K562 (cell line): Measurements from ENCODE around the gene CXCL6. TPM values are rescaled to one million over a fixed set of nuclear protein-coding genes. Genes with fewer than 3 reads are reported as not detected.

Experiments used
- ATAC-seq: fragments of 200-7000 bp; cut with Tn5 transposase; 3 replicates; pipeline ENCODE4 v1.9.1; 2020; ENCODE audit warnings: moderate library complexity
- BruUV-seq: library from RNA; stranded (reverse); fragments of 400-500 nt; replicated peaks from 2 replicates; lab custom pipeline; 2021; lab: Mats Ljungman, UMichigan
- CTCF ChIA-PET: fragments of 300-600 bp; formaldehyde crosslinking; extraction: SDS; loops from one replicate; lab custom pipeline; 2021; ENCODE audit warnings: low intra/inter-chr PET ratio; lab: Yijun Ruan, JAX
- POLR2A ChIA-PET: fragments of 300-600, 350-650 bp; sonication (Branson Sonifier 250); formaldehyde crosslinking; extraction: SDS; loops from one replicate; lab custom pipeline; 2021; ENCODE audit warnings: antibody characterized with exemption, inconsistent platforms; lab: Yijun Ruan, JAX
- DNase-seq, 4 experiments: peaks; one replicate each; pipeline versions ENCODE4 v3.0.0 to v3.0.0-alpha.2; 2011 to 2018; ENCODE audit warnings: low spot score in 3 of 4, mixed read lengths in 3 of 4; ENCODE audit errors: extremely low read depth in 1 of 4
- FAIRE-seq: peaks from 2 replicates; lab custom pipeline; 2011; peaks lifted over from hg19 to GRCh38; lab: Jason Lieb, UNC
- H2AFZ ChIP-seq: 2 replicates; pipeline ENCODE4 v1.6.0; 2011; ENCODE audit warnings: low read depth, low read length, control low read depth, inconsistent platforms
- H3K27ac ChIP-seq: fragments of 200-600 bp; 3 replicates; pipeline ENCODE4 v1.8.0; 2011; ENCODE audit warnings: low read depth, mild to moderate bottlenecking, control low read depth, inconsistent platforms, low read length, moderate library complexity, mixed read lengths; ENCODE audit errors: extremely low read depth
- H3K27me3 ChIP-seq, 2 experiments: fragments of 300-600 bp in 1 of 2; 2 replicates in 1 of 2; 3 replicates in 1 of 2; pipeline versions ENCODE4 v1.6.0 to v1.8.0; 2011; ENCODE audit warnings: inconsistent platforms in 2 of 2, low read length in 2 of 2, mild to moderate bottlenecking in 1 of 2, mixed read lengths in 1 of 2, moderate library complexity in 1 of 2; ENCODE audit not compliant: control insufficient read depth in 2 of 2, insufficient read depth in 2 of 2
- H3K36me3 ChIP-seq: fragments of 300-600 bp; 3 replicates; pipeline ENCODE4 v1.8.0; 2011; ENCODE audit warnings: mild to moderate bottlenecking, low read length, inconsistent platforms; ENCODE audit not compliant: control insufficient read depth, insufficient read depth
- H3K4me1 ChIP-seq, 2 experiments: fragments of 200-600 bp in 1 of 2; replicated peaks in 1 of 2; 2 replicates in 1 of 2; 3 replicates in 1 of 2; pipeline versions ENCODE4 v1.5.1 to v1.8.0; 2011; ENCODE audit warnings: inconsistent platforms in 2 of 2, low read length in 2 of 2, mild to moderate bottlenecking in 1 of 2, mixed read lengths in 1 of 2, moderate library complexity in 1 of 2; ENCODE audit not compliant: control insufficient read depth in 2 of 2, insufficient read depth in 2 of 2
- H3K4me2 ChIP-seq: 2 replicates; pipeline ENCODE4 v1.6.1; 2011; ENCODE audit warnings: low read length, control low read depth, inconsistent platforms, mixed read lengths; ENCODE audit not compliant: insufficient read depth
- H3K4me3 ChIP-seq: fragments of 200-600 bp; sonication (generic), shearing (Covaris generic); 2 replicates; pipeline ENCODE4 v1.5.1; 2016; ENCODE audit warnings: control low read depth, inconsistent platforms
- H3K79me2 ChIP-seq: fragments of 200-600 bp; 3 replicates; pipeline ENCODE4 v1.8.0; 2011; ENCODE audit warnings: low read length, inconsistent platforms; ENCODE audit not compliant: control insufficient read depth, insufficient read depth
- H3K9ac ChIP-seq, 2 experiments: 2 replicates each; pipeline versions ENCODE4 v1.6.0 to v1.6.1; 2011; ENCODE audit warnings: low read depth in 2 of 2, low read length in 2 of 2, control low read depth in 1 of 2, inconsistent platforms in 1 of 2, mild to moderate bottlenecking in 1 of 2, mixed read lengths in 1 of 2; ENCODE audit not compliant: insufficient read depth in 1 of 2
- H3K9me1 ChIP-seq: one replicate; pipeline ENCODE4 v1.6.0; 2011; ENCODE audit warnings: inconsistent platforms, mild to moderate bottlenecking, low read length, moderate library complexity; ENCODE audit not compliant: control insufficient read depth, insufficient read depth
- H3K9me3 ChIP-seq: replicated peaks from 2 replicates; pipeline ENCODE4 v1.5.1; 2011; ENCODE audit warnings: low read depth, low read length, inconsistent platforms; ENCODE audit not compliant: control insufficient read depth, insufficient read depth
- H4K20me1 ChIP-seq: replicated peaks from 2 replicates; pipeline ENCODE4 v1.6.1; 2011; ENCODE audit warnings: low read length, inconsistent platforms, mixed read lengths; ENCODE audit not compliant: control insufficient read depth, insufficient read depth
- ARID1B ChIP-seq: fragments of 450-650 bp; IDR thresholded peaks from 2 replicates; pipeline ENCODE4 v1.6.1; 2016; ENCODE audit warnings: antibody characterized with exemption, mild to moderate bottlenecking, inconsistent platforms
- BCOR ChIP-seq: fragments of 450-650 bp; IDR thresholded peaks from 2 replicates; pipeline ENCODE4 v1.6.1; 2016
- C11orf30 ChIP-seq: fragments of 450-650 bp; IDR thresholded peaks from 2 replicates; pipeline ENCODE4 v1.6.1; 2016; ENCODE audit warnings: low read depth, mild to moderate bottlenecking
- CCNT2 ChIP-seq: IDR thresholded peaks from 2 replicates; pipeline ENCODE4 v1.6.1; 2011; ENCODE audit warnings: borderline replicate concordance, low read depth, mild to moderate bottlenecking, moderate library complexity, mixed read lengths, low read length; ENCODE audit not compliant: insufficient read length; ENCODE audit errors: extremely low read depth
- EGR1 ChIP-seq: fragments of 450-650 bp; conservative IDR thresholded peaks from 2 replicates; pipeline ENCODE4 v1.6.1; 2017; ENCODE audit warnings: mild to moderate bottlenecking
- FOXA3 ChIP-seq, 2 experiments: fragments of 450-650 bp in 1 of 2; sonication (generic) in 1 of 2; formaldehyde crosslinking; IDR thresholded peaks in 1 of 2; conservative IDR thresholded peaks in 1 of 2; 2 replicates each; pipeline versions ENCODE4 v1.4.0 to v1.8.0; 2020 to 2022; ENCODE audit warnings: mild to moderate bottlenecking in 2 of 2, missing genetic modification reagents in 1 of 2
- HMG20B ChIP-seq: fragments of 250-450 bp; sonication (Bioruptor Pico); IDR thresholded peaks from 2 replicates; pipeline ENCODE4 v1.5.0; 2021; ENCODE audit warnings: mild to moderate bottlenecking
- HNRNPK ChIP-seq: fragments of 200-400 bp; formaldehyde crosslinking; IDR thresholded peaks from one replicate; pipeline ENCODE4 v1.6.1; 2018; ENCODE audit warnings: mild to moderate bottlenecking, low read depth, low read length; ENCODE audit not compliant: poor library complexity, severe bottlenecking
- MEIS2 ChIP-seq: fragments of 450-650 bp; IDR thresholded peaks from 2 replicates; pipeline ENCODE4 v1.6.1; 2014; ENCODE audit warnings: mild to moderate bottlenecking; ENCODE audit not compliant: partially characterized antibody
- PCBP2 ChIP-seq: fragments of 200-400 bp; formaldehyde crosslinking; IDR thresholded peaks from 2 replicates; pipeline ENCODE4 v1.6.1; 2018; ENCODE audit warnings: low read length, low read depth, mild to moderate bottlenecking, moderate library complexity; ENCODE audit not compliant: poor library complexity, severe bottlenecking
- POLR2A ChIP-seq: fragments of 450-650 bp; conservative IDR thresholded peaks from 2 replicates; pipeline ENCODE4 v1.6.1; 2016
- POLR2G ChIP-seq: fragments of 200-400 bp; formaldehyde crosslinking; IDR thresholded peaks from 2 replicates; pipeline ENCODE4 v1.6.1; 2017; ENCODE audit warnings: low read depth, mild to moderate bottlenecking, antibody characterized with exemption, low read length, moderate library complexity
- RBFOX2 ChIP-seq: fragments of 200-400 bp; formaldehyde crosslinking; IDR thresholded peaks from 2 replicates; pipeline ENCODE4 v1.6.1; 2017; ENCODE audit warnings: low read depth, mild to moderate bottlenecking, low read length, moderate library complexity
- SAP30 ChIP-seq: fragments of 200-600 bp; sonication (generic); IDR thresholded peaks from 2 replicates; pipeline ENCODE4 v1.6.1; 2012; ENCODE audit warnings: borderline replicate concordance, low read depth, mild to moderate bottlenecking, moderate library complexity, low read length, control low read depth, inconsistent platforms; ENCODE audit not compliant: insufficient read depth, poor library complexity, severe bottlenecking
- STAT5B ChIP-seq: fragments of 250-450 bp; sonication (Bioruptor Pico); IDR thresholded peaks from 2 replicates; pipeline ENCODE4 v1.8.0; 2021; ENCODE audit warnings: mild to moderate bottlenecking, inconsistent platforms
- TCF3 ChIP-seq: sonication (generic); formaldehyde crosslinking; IDR thresholded peaks from 2 replicates; pipeline ENCODE4 v1.4.0; 2020; ENCODE audit warnings: mild to moderate bottlenecking, missing genetic modification reagents
- TCF7 ChIP-seq: sonication (generic); IDR thresholded peaks from 2 replicates; pipeline ENCODE4 v1.6.1; 2016; ENCODE audit warnings: antibody characterized with exemption, borderline replicate concordance
- THRAP3 ChIP-seq: fragments of 450-650 bp; IDR thresholded peaks from 2 replicates; pipeline ENCODE4 v1.6.1; 2016; ENCODE audit warnings: mild to moderate bottlenecking, inconsistent platforms, borderline replicate concordance
- USF1 ChIP-seq: sonication (generic); formaldehyde crosslinking; IDR thresholded peaks from 2 replicates; pipeline ENCODE4 v1.9.0; 2022; ENCODE audit warnings: mild to moderate bottlenecking, missing genetic modification reagents
- WHSC1 ChIP-seq: IDR thresholded peaks from one replicate; pipeline ENCODE4 v1.6.1; 2012; ENCODE audit warnings: low read length, control low read depth, inconsistent platforms
- YBX1 ChIP-seq: fragments of 450-650 bp; IDR thresholded peaks from 2 replicates; pipeline ENCODE4 v1.7.1; 2016; ENCODE audit warnings: mild to moderate bottlenecking
- ZNF174 ChIP-seq: fragments of 250-450 bp; sonication (Bioruptor Pico); IDR thresholded peaks from 2 replicates; pipeline ENCODE4 v1.4.0; 2020; ENCODE audit warnings: mild to moderate bottlenecking
- ZNF695 ChIP-seq: fragments of 450-650 bp; formaldehyde crosslinking; IDR thresholded peaks from 2 replicates; pipeline ENCODE4 v1.4.0; 2020; ENCODE audit warnings: mild to moderate bottlenecking, moderate library complexity
- in situ Hi-C: fragments of 300-500 bp; cut with MboI; formaldehyde crosslinking; loops from 4 replicates; pipeline ENCODE4 v1.15.0; 2018; ENCODE audit warnings: inconsistent platforms, mixed read lengths
- intact Hi-C: fragments of 100-400 bp; cut with micrococcal nuclease; formaldehyde crosslinking; loops from 2 replicates; pipeline ENCODE4 v1.14.2; 2022
- polyA plus RNA-seq, 8 experiments: library from polyadenylated mRNA; depleted of rRNA in 4 of 8; stranded (reverse) in 5 of 8; unstranded in 3 of 8; fragments of >200 nt; fragmentation: Nextera tagmentation in 2 of 8; fragmentation: Illumina TruSeq in 1 of 8; extraction: Ambion mirVana in 2 of 8; extraction: Trizol in 1 of 8; gene quantifications; 2 replicates each; pipeline versions ENCODE4 v1.2.1 to v1.2.3, GENCODE V29; 2011 to 2014; ENCODE audit warnings: inconsistent platforms in 1 of 8, missing spikeins in 1 of 8
- total RNA-seq, 7 experiments: library from RNA; depleted of rRNA in 6 of 7; stranded (reverse); fragments of >200 nt in 6 of 7; fragmentation: Illumina TruSeq in 2 of 7; extraction: Trizol in 2 of 7; gene quantifications; 2 replicates each; pipeline versions ENCODE4 v1.2.1 to v1.2.3, GENCODE V29; 2011 to 2021; ENCODE audit warnings: low replicate concordance in 1 of 7
- TF ChIP-seq, protein P1 (sequence below), 2 experiments: IDR thresholded peaks; 2 replicates each; pipeline ENCODE4 v1.6.1; 2011; ENCODE audit warnings: borderline replicate concordance in 1 of 2, control low read depth in 1 of 2, low read depth in 1 of 2, low read length in 1 of 2, mild to moderate bottlenecking in 1 of 2, mixed read lengths in 1 of 2, moderate library complexity in 1 of 2; ENCODE audit not compliant: insufficient read depth in 1 of 2, insufficient read length in 1 of 2, poor library complexity in 1 of 2, severe bottlenecking in 1 of 2; ENCODE audit errors: extremely low read depth in 1 of 2

Gene CXCL6
- total and polyA plus RNA-seq, 9 of the 15 experiments (the other 6 are each of a cell fraction or from before 2014, with no cell fraction given): not detected

DNA sequence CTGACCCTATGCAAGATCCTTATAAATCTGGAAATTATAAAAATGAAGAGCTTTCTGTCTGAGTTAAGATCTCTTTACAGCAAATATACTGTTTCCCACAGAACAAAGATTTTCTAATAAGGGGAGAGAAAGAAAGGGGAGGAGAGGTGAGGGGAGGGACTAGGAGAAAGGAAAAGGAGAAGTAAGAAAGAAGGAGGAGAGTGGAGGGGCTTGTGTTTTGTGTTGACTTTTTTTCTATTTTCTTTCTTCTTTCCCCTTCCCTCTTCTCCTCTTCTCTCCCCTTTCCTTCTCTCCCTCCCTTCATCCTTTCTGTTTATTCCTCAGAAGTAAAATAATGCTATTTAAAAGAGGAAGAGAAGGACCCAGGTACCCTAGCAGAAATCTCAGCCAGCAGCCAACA lies 6.2 kb downstream of the CXCL6 start (continued):
- TF ChIP-seq FOXA3 (CRISPR knock-in tag; conservative IDR thresholded peaks at IDR 0.05 in 1 of 2, IDR thresholded peaks at IDR 0.05 in 1 of 2) (no peak), BCOR (no peak), POLR2A (no peak), HNRNPK (peak; percentile 71), WHSC1 (no peak), USF1 (CRISPR knock-in tag) (no peak), SAP30 (no peak), ZNF174 (no peak), PCBP2 (peak; percentile 35), STAT5B (CRISPR knock-in tag) (no peak)

DNA sequence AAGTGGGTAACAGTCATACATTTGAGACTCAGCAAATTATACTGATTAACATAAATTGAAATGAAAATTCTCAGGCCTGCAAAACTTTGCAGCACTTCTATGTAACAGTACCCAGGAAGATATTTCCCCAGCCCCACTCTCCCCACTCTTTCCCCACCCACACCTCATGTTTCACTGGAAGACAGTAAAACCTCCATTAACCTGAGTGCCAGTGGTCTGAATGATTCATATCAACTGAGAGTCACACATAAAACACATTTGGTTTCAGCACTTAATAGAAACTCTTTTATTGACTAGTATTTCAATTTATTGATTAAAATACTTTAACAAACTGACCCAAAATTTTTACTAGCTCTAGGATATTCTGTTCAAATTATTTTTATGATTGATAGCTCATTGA lies 6.9 kb downstream of the CXCL6 start:
- CTCF ChIA-PET: no interaction called here
- in situ Hi-C loops (no loop called here), intact Hi-C loops (no loop called here)
- TF ChIP-seq POLR2G: no peak
- TF ChIP-seq TCF3 (CRISPR knock-in tag): no peak
- no peak for TF ChIP-seq ZNF695 (CRISPR knock-in tag)
- TF ChIP-seq HMG20B: no peak
- no peak for TF ChIP-seq CCNT2
- TF ChIP-seq, protein P1, sequence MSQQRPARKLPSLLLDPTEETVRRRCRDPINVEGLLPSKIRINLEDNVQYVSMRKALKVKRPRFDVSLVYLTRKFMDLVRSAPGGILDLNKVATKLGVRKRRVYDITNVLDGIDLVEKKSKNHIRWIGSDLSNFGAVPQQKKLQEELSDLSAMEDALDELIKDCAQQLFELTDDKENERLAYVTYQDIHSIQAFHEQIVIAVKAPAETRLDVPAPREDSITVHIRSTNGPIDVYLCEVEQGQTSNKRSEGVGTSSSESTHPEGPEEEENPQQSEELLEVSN (IDR thresholded peaks at IDR 0.05; ENCODE audit: borderline replicate concordance in 1 of 2, extremely low read depth in 1 of 2, insufficient read depth in 1 of 2, insufficient read length in 1 of 2, low read depth in 1 of 2, low read length in 1 of 2, poor library complexity in 1 of 2, severe bottlenecking in 1 of 2): no peak
- peak; percentile 34; the same call in 1 of the 2 replicates for TF ChIP-seq C11orf30
- no peak for TF ChIP-seq RBFOX2
- TF ChIP-seq EGR1: no peak
- no peak for TF ChIP-seq THRAP3
- no peak for TF ChIP-seq YBX1
- no peak for TF ChIP-seq MEIS2
- no peak for TF ChIP-seq TCF7
- no peak for TF ChIP-seq ARID1B

More for the DNA sequence above, 6.9 kb downstream of the CXCL6 start:
- H3K27me3 ChIP-seq: no peaks in the 10 kb centered on the region
- DNase-seq: no peak
- no peak overlapping the region for H3K4me3 ChIP-seq
- H2AFZ ChIP-seq: no peak overlapping the region
- H3K9me1 ChIP-seq: no peaks in the 10 kb centered on the region
- no peaks in the 10 kb centered on the region for H3K79me2 ChIP-seq
- H3K9me3 ChIP-seq: no peaks in the 10 kb centered on the region
- no peaks in the 10 kb centered on the region for H4K20me1 ChIP-seq
- H3K36me3 ChIP-seq: no peaks in the 10 kb centered on the region
- no peak for ATAC-seq
- FAIRE-seq: no peak
- no peak overlapping the region for H3K27ac ChIP-seq
- no TSS peak for BruUV-seq
- H3K4me2 ChIP-seq: no peak overlapping the region
- peaks cover 0 to 5% of the 10 kb centered on the region in 2 experiments; a peak in 2 of 5 replicates for H3K4me1 ChIP-seq
- H3K9ac ChIP-seq: no peak overlapping the region
- POLR2A ChIA-PET: interaction anchor here (1.7 kb wide), 1 partner anchor 16 kb away, joined by 4 read pairs; no protein-coding TSS in a partner anchor
